GM18511 (cell line): ENCODE results near the gene DHFR2.
"Not testable (repeated sequence)": the region's sequence is repeated elsewhere in the genome, so short reads cannot be mapped to it uniquely, and the experiment has no call there.

Source experiments
- ATAC-seq: cut with Tn5 transposase; IDR thresholded peaks from one replicate; pipeline ENCODE4 v1.9.1; 2021; ENCODE audit warnings: mild to moderate bottlenecking, moderate library complexity; ENCODE audit not compliant: unreplicated experiment

DHFR2 gene

GRCh38 chr3:94062513-94063404 is at the start of gene DHFR2, which contains the start of gene NSUN3:
Gene DHFR2 (minus strand): TSS chr3:94062916. CDS start chr3:94061511, 1,405 bp downstream.
Gene NSUN3 (plus strand): TSS chr3:94063061. CDS start chr3:94063127, 66 bp downstream.
- peak; percentile 93 for ATAC-seq

GRCh38 chr3:94110854-94111253 is 48.1 kb upstream of the DHFR2 start:
- no peak for ATAC-seq

GRCh38 chr3:94110232-94110631 is 47.5 kb upstream of the DHFR2 start:
- not testable (repeated sequence) for ATAC-seq

- no peak for ATAC-seq
These were observed 43.6 kb upstream of the DHFR2 start for GRCh38 chr3:94106268-94106667.

- ATAC-seq, result no peak
These were observed 39.1 kb upstream of the DHFR2 start for GRCh38 chr3:94101860-94102259.

GRCh38 chr3:94099311-94099710 is 36.6 kb upstream of the DHFR2 start:
- ATAC-seq, result no peak

- ATAC-seq, result no peak
These were observed 35.7 kb upstream of the DHFR2 start for GRCh38 chr3:94098452-94098851.

- ATAC-seq, result no peak
These were observed 32.4 kb upstream of the DHFR2 start for GRCh38 chr3:94095111-94095510.

GRCh38 chr3:94093151-94093550 is 30.4 kb upstream of the DHFR2 start:
- no peak for ATAC-seq

- no peak for ATAC-seq
These were observed 29.4 kb upstream of the DHFR2 start for GRCh38 chr3:94092086-94092485.

GRCh38 chr3:94089126-94089525 is 26.4 kb upstream of the DHFR2 start:
- no peak for ATAC-seq

GRCh38 chr3:94083261-94083660 is 20.5 kb upstream of the DHFR2 start:
- peak; percentile 69 for ATAC-seq

- ATAC-seq, result no peak
These were observed 19.7 kb upstream of the DHFR2 start for GRCh38 chr3:94082391-94082937.

GRCh38 chr3:94081884-94082283 is 19.2 kb upstream of the DHFR2 start:
- no peak for ATAC-seq

- not testable (repeated sequence) for ATAC-seq
These were observed 17.8 kb upstream of the DHFR2 start for GRCh38 chr3:94080552-94080951.

GRCh38 chr3:94076055-94076454 is 13.3 kb upstream of the DHFR2 start:
- no peak for ATAC-seq

- peak; percentile 81 for ATAC-seq
These were observed 9.1 kb upstream of the DHFR2 start for GRCh38 chr3:94071713-94072284.

GRCh38 chr3:94070341-94070911 is 7.7 kb upstream of the DHFR2 start:
- peak; percentile 79 for ATAC-seq

- no peak for ATAC-seq
These were observed 6.6 kb upstream of the DHFR2 start for GRCh38 chr3:94069194-94069813.

GRCh38 chr3:94066506-94067500 is 4.1 kb upstream of the DHFR2 start:
- ATAC-seq, result no peak
